ENCODE measurements around the gene NEDD4L.

DNA sequence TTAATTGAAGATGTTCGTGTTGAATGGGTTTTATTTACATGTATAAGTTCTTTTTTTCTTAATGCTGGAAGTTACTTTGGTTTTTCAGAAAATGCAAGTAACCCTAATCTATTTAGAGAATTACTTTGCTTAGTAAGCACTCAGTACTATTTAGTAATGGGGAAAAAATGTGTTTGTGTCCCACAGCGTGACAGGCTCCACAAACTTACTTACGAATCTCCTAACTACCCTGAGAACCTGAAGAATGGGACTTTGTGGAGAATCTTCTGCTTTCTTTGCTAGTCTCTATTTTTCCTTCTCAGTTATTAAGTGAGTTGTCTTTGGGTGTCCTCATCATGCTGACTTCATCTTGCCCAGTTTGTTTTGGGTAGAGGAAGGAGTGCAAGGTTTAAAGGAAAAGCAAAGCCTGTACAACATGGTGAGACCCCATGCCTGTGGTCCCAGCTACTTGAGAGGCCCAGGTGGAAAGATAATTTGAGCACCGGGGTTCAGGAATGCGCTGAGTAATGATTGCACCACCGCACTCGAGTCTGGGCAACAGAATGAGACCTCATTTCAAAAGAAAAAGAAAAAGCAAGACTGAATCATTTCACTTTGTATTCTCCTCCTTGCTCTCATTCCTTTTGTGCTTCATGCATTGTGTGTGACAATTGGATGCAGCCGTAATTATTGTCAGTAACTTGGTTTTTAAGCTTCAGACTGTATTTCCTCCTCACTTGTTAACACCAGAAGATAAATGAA, 10.2 kb downstream of the NEDD4L start:
- TF ChIP-seq, protein P1, sequence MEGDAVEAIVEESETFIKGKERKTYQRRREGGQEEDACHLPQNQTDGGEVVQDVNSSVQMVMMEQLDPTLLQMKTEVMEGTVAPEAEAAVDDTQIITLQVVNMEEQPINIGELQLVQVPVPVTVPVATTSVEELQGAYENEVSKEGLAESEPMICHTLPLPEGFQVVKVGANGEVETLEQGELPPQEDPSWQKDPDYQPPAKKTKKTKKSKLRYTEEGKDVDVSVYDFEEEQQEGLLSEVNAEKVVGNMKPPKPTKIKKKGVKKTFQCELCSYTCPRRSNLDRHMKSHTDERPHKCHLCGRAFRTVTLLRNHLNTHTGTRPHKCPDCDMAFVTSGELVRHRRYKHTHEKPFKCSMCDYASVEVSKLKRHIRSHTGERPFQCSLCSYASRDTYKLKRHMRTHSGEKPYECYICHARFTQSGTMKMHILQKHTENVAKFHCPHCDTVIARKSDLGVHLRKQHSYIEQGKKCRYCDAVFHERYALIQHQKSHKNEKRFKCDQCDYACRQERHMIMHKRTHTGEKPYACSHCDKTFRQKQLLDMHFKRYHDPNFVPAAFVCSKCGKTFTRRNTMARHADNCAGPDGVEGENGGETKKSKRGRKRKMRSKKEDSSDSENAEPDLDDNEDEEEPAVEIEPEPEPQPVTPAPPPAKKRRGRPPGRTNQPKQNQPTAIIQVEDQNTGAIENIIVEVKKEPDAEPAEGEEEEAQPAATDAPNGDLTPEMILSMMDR (tag by site-specific recombination; IDR thresholded peaks at IDR 0.05), result no peak
- TF ChIP-seq ZFP41 (tag by site-specific recombination; IDR thresholded peaks at IDR 0.05; ENCODE audit: borderline replicate concordance) (no peak), ZNF501 (tag by site-specific recombination; IDR thresholded peaks at IDR 0.05) (no peak), ZBTB20 (tag by site-specific recombination; IDR thresholded peaks at IDR 0.05) (no peak), GLIS1 (tag by site-specific recombination; IDR thresholded peaks at IDR 0.05) (no peak), PRDM4 (tag by site-specific recombination; IDR thresholded peaks at IDR 0.05) (no peak), ZNF549 (tag by site-specific recombination; IDR thresholded peaks at IDR 0.05) (no peak), ZNF449 (tag by site-specific recombination; IDR thresholded peaks at IDR 0.05) (no peak), ZNF121 (tag by site-specific recombination; IDR thresholded peaks at IDR 0.05) (no peak), TCF7L2 (IDR thresholded peaks at IDR 0.05; ENCODE audit: borderline replicate concordance, low read depth, low read length) (no peak), ZEB2 (tag by site-specific recombination; IDR thresholded peaks at IDR 0.05) (no peak), ZBTB1 (tag by site-specific recombination; IDR thresholded peaks at IDR 0.05) (no peak), ZNF138 (tag by site-specific recombination; IDR thresholded peaks at IDR 0.05; ENCODE audit: borderline replicate concordance) (no peak)
- TF ChIP-seq, protein P2, sequence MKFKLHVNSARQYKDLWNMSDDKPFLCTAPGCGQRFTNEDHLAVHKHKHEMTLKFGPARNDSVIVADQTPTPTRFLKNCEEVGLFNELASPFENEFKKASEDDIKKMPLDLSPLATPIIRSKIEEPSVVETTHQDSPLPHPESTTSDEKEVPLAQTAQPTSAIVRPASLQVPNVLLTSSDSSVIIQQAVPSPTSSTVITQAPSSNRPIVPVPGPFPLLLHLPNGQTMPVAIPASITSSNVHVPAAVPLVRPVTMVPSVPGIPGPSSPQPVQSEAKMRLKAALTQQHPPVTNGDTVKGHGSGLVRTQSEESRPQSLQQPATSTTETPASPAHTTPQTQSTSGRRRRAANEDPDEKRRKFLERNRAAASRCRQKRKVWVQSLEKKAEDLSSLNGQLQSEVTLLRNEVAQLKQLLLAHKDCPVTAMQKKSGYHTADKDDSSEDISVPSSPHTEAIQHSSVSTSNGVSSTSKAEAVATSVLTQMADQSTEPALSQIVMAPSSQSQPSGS (tag by site-specific recombination; IDR thresholded peaks at IDR 0.05; ENCODE audit: low read depth), result no peak
